NB4 (cell line): ENCODE results near the gene IZUMO4.
"Not testable (repeated sequence)": the region's sequence is repeated elsewhere in the genome, so short reads cannot be mapped to it uniquely, and the experiment has no call there.

Experiments
- CTCF ChIP-seq: IDR thresholded peaks from one replicate; pipeline ENCODE4 v1.5.1; 2012; ENCODE audit warnings: low read depth, low read length
- MAX ChIP-seq: IDR thresholded peaks from 2 replicates; pipeline ENCODE4 v1.6.1; 2011; ENCODE audit warnings: low read depth, low read length
- MYC ChIP-seq: IDR thresholded peaks from 2 replicates; pipeline ENCODE4 v1.6.1; 2011; ENCODE audit warnings: low read depth, low read length
- POLR2A ChIP-seq: IDR thresholded peaks from 2 replicates; pipeline ENCODE4 v1.6.1; 2011; ENCODE audit warnings: mild to moderate bottlenecking; ENCODE audit not compliant: insufficient read length; ENCODE audit errors: extremely low read depth

GRCh38 chr19:2128252-2128651 is 31.5 kb downstream of the IZUMO4 start:
- TF ChIP-seq CTCF, POLR2A, MAX, MYC: not testable (repeated sequence)
